HG02970 (cell line): ENCODE measurements around the gene MEGF11.

Experiments
- ATAC-seq: cut with Tn5 transposase; IDR thresholded peaks from one replicate; pipeline ENCODE4 v1.9.1; 2021; ENCODE audit warnings: mild to moderate bottlenecking, moderate library complexity, moderate number of reproducible peaks; ENCODE audit not compliant: unreplicated experiment, low FRiP score

MEGF11 gene

GRCh38 chr15:66043264-66043663 lies 210.3 kb downstream of the MEGF11 start:
- ATAC-seq, result no peak

- no peak for ATAC-seq
Observed at GRCh38 chr15:66042624-66043023, 210.9 kb downstream of the MEGF11 start.

- no peak for ATAC-seq
Observed at GRCh38 chr15:66041276-66041675, 212.3 kb downstream of the MEGF11 start.

GRCh38 chr15:66040211-66040892 lies 213.2 kb downstream of the MEGF11 start:
- ATAC-seq, result no peak

GRCh38 chr15:66039117-66039871 lies 214.3 kb downstream of the MEGF11 start:
- ATAC-seq, result no peak

- no peak for ATAC-seq
Observed at GRCh38 chr15:66038387-66039116, 215.0 kb downstream of the MEGF11 start.

GRCh38 chr15:66036859-66037258 lies 216.7 kb downstream of the MEGF11 start:
- ATAC-seq, result no peak

- ATAC-seq, result no peak
Observed at GRCh38 chr15:66035901-66036300, 217.6 kb downstream of the MEGF11 start.

- ATAC-seq, result no peak
Observed at GRCh38 chr15:66033143-66033542, 220.4 kb downstream of the MEGF11 start.

- no peak for ATAC-seq
Observed at GRCh38 chr15:66032006-66032405, 221.5 kb downstream of the MEGF11 start.

GRCh38 chr15:66030650-66031049 lies 222.9 kb downstream of the MEGF11 start:
- no peak for ATAC-seq

GRCh38 chr15:66029650-66030049 lies 223.9 kb downstream of the MEGF11 start:
- no peak for ATAC-seq

GRCh38 chr15:66027268-66027805 lies 226.2 kb downstream of the MEGF11 start:
- no peak for ATAC-seq

- ATAC-seq, result no peak
Observed at GRCh38 chr15:66025972-66026371, 227.6 kb downstream of the MEGF11 start.

- no peak for ATAC-seq
Observed at GRCh38 chr15:66025015-66025452, 228.5 kb downstream of the MEGF11 start.

GRCh38 chr15:66024116-66024515 lies 229.4 kb downstream of the MEGF11 start:
- no peak for ATAC-seq

GRCh38 chr15:66023311-66023972 lies 230.1 kb downstream of the MEGF11 start:
- no peak for ATAC-seq

- no peak for ATAC-seq
Observed at GRCh38 chr15:66022163-66022525, 231.4 kb downstream of the MEGF11 start.

- no peak for ATAC-seq
Observed at GRCh38 chr15:66021496-66022162, 231.9 kb downstream of the MEGF11 start.

- no peak for ATAC-seq
Observed at GRCh38 chr15:66019826-66020398, 233.6 kb downstream of the MEGF11 start.
